HG03575 (cell line): ENCODE results near the gene PEX14.

Experiments
- ATAC-seq: cut with Tn5 transposase; IDR thresholded peaks from one replicate; pipeline ENCODE4 v1.9.1; 2021; ENCODE audit not compliant: unreplicated experiment, insufficient number of reproducible peaks, low FRiP score; ENCODE audit errors: extremely low read depth

The PEX14 gene

GRCh38 chr1:10564063-10564462 is 89.3 kb downstream of the PEX14 start:
- no peak for ATAC-seq

GRCh38 chr1:10569531-10569930 is 94.8 kb downstream of the PEX14 start:
- no peak for ATAC-seq

GRCh38 chr1:10575616-10576015 is 100.9 kb downstream of the PEX14 start:
- no peak for ATAC-seq

- ATAC-seq, result no peak
These were observed 103.3 kb downstream of the PEX14 start for GRCh38 chr1:10578070-10578469.

- no peak for ATAC-seq
These were observed 108.9 kb downstream of the PEX14 start for GRCh38 chr1:10583641-10584040.

GRCh38 chr1:10585242-10585641 is 110.5 kb downstream of the PEX14 start:
- no peak for ATAC-seq

GRCh38 chr1:10586125-10586524 is 111.4 kb downstream of the PEX14 start:
- ATAC-seq, result no peak

GRCh38 chr1:10588640-10589039 is 113.9 kb downstream of the PEX14 start:
- ATAC-seq, result no peak

- ATAC-seq, result no peak
These were observed 114.3 kb downstream of the PEX14 start for GRCh38 chr1:10589074-10589473.

- no peak for ATAC-seq
These were observed 116.3 kb downstream of the PEX14 start for GRCh38 chr1:10591010-10591409.

- ATAC-seq, result no peak
These were observed 117.6 kb downstream of the PEX14 start for GRCh38 chr1:10592373-10592772.

GRCh38 chr1:10593750-10594149 is 119.0 kb downstream of the PEX14 start:
- ATAC-seq, result no peak

- no peak for ATAC-seq
These were observed 120.0 kb downstream of the PEX14 start for GRCh38 chr1:10594595-10595223.

- no peak for ATAC-seq
These were observed 122.0 kb downstream of the PEX14 start for GRCh38 chr1:10596780-10597179.

GRCh38 chr1:10597492-10598388 is 123.0 kb downstream of the PEX14 start:
- ATAC-seq, result no peak

- no peak for ATAC-seq
These were observed 123.6 kb downstream of the PEX14 start for GRCh38 chr1:10598389-10598702.

- no peak for ATAC-seq
These were observed 124.6 kb downstream of the PEX14 start for GRCh38 chr1:10599194-10599861.

GRCh38 chr1:10601342-10602070 is 126.8 kb downstream of the PEX14 start:
- ATAC-seq, result no peak

- no peak for ATAC-seq
These were observed 128.2 kb downstream of the PEX14 start for GRCh38 chr1:10602936-10603335.
